Measurements from ENCODE around the gene ASCC2.
"Not testable (repeated sequence)": the region's sequence is repeated elsewhere in the genome, so short reads cannot be mapped to it uniquely, and the experiment has no call there.

Gene ASCC2

GRCh38 chr22:29855611-29856181, 17.6 kb upstream of the ASCC2 start:
- no peak for FAIRE-seq

GRCh38 chr22:29854432-29854831, 16.4 kb upstream of the ASCC2 start:
- FAIRE-seq = no peak

GRCh38 chr22:29848111-29848510, 10.0 kb upstream of the ASCC2 start:
- no peak for FAIRE-seq

- FAIRE-seq = no peak
Observed at GRCh38 chr22:29846290-29846689, 8.2 kb upstream of the ASCC2 start.

- FAIRE-seq = no peak
Observed at GRCh38 chr22:29842740-29843139, 4.7 kb upstream of the ASCC2 start.

GRCh38 chr22:29842172-29842571, 4.1 kb upstream of the ASCC2 start:
- FAIRE-seq = no peak

- FAIRE-seq = no peak
Observed at GRCh38 chr22:29840498-29840897, 2.4 kb upstream of the ASCC2 start.

GRCh38 chr22:29839039-29839438, 965 bp upstream of the ASCC2 start:
- FAIRE-seq = no peak

- no peak for FAIRE-seq
Observed at GRCh38 chr22:29838599-29838956, 504 bp upstream of the ASCC2 start.

- FAIRE-seq = not testable (repeated sequence)
Observed at GRCh38 chr22:29836791-29837370, 1.2 kb downstream of the ASCC2 start.

GRCh38 chr22:29834046-29834445, 4.0 kb downstream of the ASCC2 start:
- FAIRE-seq = no peak

- no peak for FAIRE-seq
Observed at GRCh38 chr22:29833392-29833965, 4.6 kb downstream of the ASCC2 start.

GRCh38 chr22:29831958-29832357, 6.1 kb downstream of the ASCC2 start:
- FAIRE-seq = no peak

GRCh38 chr22:29831186-29831921, 6.7 kb downstream of the ASCC2 start:
- no peak for FAIRE-seq

- FAIRE-seq = no peak
Observed at GRCh38 chr22:29830585-29830984, 7.5 kb downstream of the ASCC2 start.

GRCh38 chr22:29827726-29828125, 10.3 kb downstream of the ASCC2 start:
- FAIRE-seq = not testable (repeated sequence)

GRCh38 chr22:29827091-29827490, 11.0 kb downstream of the ASCC2 start:
- no peak for FAIRE-seq

- FAIRE-seq = no peak
Observed at GRCh38 chr22:29825578-29825977, 12.5 kb downstream of the ASCC2 start.

GRCh38 chr22:29824677-29825076, 13.4 kb downstream of the ASCC2 start:
- no peak for FAIRE-seq

- FAIRE-seq = no peak
Observed at GRCh38 chr22:29821291-29822016, 16.6 kb downstream of the ASCC2 start.

GRCh38 chr22:29820961-29821290, 17.1 kb downstream of the ASCC2 start:
- no peak for FAIRE-seq

- no peak for FAIRE-seq
Observed at GRCh38 chr22:29819501-29819900, 18.6 kb downstream of the ASCC2 start.

- FAIRE-seq = no peak
Observed at GRCh38 chr22:29817724-29818123, 20.4 kb downstream of the ASCC2 start.

- FAIRE-seq = no peak
Observed at GRCh38 chr22:29816980-29817379, 21.1 kb downstream of the ASCC2 start.

Data from A204.1 (cell line).